ENCODE data around the gene KRTAP12-3.
"Not testable (repeated sequence)": the region's sequence is repeated elsewhere in the genome, so short reads cannot be mapped to it uniquely, and the experiment has no call there.

Gene KRTAP12-3

DNA sequence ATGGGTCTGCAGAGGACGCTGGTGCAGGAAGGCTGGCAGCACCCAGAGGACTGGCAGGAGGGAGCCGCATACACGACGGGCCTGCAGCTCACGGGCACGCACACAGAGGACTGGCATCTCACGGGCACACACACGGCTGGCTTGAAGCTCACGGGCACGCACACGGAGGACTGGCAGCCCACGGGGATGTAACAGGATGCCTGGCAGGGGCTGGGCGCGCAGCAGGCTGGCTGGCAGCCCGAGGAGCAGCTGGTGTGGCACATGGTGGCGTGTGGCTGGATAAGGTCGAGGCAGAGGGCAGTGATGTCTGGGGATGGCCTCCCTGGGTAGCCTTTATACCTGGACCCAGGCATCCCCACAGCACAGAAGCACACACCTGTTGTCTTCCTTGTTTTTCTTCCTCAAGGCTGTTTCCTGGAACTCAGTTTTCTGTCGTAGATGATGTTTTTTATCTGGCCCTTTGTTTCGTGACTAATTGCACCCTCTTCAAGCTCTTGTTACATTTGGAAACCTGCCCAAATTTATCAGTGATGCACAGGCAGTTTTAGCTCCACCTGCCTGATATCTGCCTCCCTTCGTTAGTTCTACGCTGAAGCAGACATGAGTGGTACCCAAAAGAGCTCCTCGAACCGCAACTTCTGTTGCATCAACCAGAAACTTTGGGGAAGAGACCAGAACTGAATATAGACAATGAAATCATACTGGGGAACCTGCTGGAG, 24.3 kb downstream of the KRTAP12-3 start, which contains the start of gene KRTAP12-1:
Gene KRTAP12-1 (minus strand): TSS at position 303 of the 719 bp plus-strand sequence. CDS start 40 bp downstream, at position 263.
- TF ChIP-seq, protein P1, sequence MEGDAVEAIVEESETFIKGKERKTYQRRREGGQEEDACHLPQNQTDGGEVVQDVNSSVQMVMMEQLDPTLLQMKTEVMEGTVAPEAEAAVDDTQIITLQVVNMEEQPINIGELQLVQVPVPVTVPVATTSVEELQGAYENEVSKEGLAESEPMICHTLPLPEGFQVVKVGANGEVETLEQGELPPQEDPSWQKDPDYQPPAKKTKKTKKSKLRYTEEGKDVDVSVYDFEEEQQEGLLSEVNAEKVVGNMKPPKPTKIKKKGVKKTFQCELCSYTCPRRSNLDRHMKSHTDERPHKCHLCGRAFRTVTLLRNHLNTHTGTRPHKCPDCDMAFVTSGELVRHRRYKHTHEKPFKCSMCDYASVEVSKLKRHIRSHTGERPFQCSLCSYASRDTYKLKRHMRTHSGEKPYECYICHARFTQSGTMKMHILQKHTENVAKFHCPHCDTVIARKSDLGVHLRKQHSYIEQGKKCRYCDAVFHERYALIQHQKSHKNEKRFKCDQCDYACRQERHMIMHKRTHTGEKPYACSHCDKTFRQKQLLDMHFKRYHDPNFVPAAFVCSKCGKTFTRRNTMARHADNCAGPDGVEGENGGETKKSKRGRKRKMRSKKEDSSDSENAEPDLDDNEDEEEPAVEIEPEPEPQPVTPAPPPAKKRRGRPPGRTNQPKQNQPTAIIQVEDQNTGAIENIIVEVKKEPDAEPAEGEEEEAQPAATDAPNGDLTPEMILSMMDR (IDR thresholded peaks at IDR 0.05; ENCODE audit: low read depth, low read length, missing control alignments) = no peak
- no peak within 1 kb of the TSS for H3K4me3 ChIP-seq (ENCODE audit: low read depth, low read length)
- no peak for DNase-seq (ENCODE audit: low read depth)

DNA sequence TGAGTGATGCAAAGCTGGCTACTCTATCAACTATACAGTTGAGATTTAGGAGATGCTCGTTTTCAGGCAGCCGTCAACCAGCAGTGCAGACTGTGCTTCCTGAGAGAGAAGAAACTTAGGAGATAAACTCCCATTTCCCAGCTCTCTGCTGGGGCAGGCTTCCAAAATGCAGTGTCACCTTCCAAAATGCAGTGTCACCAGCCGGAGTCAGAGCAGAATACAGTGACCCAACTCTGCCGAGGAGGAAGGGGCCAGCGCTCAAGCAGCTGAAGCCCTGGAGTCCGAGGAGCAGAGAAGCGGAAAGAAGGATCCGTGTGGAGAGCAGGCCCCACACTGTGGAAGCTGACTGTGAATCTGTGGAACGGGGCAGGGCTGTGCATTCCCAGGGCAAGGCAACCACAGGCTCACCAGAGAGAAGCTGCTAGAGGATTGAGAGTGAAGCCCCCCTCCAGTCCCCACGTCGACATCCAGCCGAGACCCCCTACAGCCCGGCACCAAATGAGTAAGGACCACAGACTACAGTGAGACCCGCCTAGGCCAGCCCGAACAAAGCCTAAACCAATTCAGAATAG, 24.9 kb downstream of the KRTAP12-3 start:
- TF ChIP-seq, protein P1 (IDR thresholded peaks at IDR 0.05; ENCODE audit: low read depth, low read length, missing control alignments) = no peak
- H3K4me3 ChIP-seq (ENCODE audit: low read depth, low read length) = no peak overlapping the region
- DNase-seq (ENCODE audit: low read depth) = no peak

DNA sequence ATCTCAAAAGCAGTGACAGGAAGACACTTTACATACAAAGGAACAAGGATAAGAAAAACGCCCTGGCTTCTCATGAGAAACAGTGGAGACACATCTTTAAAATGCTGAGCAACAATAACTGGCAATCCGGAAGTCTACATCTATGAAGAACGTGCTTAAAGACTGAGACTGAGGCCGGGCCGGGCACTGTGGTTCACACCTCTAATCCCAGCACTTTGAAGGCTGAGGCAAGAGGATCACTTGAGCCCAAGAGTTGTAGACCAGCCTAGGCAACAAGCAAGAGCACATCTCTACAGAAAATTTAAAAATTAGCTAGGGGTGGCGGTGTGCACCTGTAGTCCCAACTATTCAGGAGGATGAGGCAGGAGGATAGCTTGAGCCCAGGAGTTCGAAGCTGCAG, 26.3 kb downstream of the KRTAP12-3 start:
- TF ChIP-seq, protein P1 (IDR thresholded peaks at IDR 0.05; ENCODE audit: low read depth, low read length, missing control alignments) = no peak
- H3K4me3 ChIP-seq (ENCODE audit: low read depth, low read length) = no peak overlapping the region
- no peak for DNase-seq (ENCODE audit: low read depth)

DNA sequence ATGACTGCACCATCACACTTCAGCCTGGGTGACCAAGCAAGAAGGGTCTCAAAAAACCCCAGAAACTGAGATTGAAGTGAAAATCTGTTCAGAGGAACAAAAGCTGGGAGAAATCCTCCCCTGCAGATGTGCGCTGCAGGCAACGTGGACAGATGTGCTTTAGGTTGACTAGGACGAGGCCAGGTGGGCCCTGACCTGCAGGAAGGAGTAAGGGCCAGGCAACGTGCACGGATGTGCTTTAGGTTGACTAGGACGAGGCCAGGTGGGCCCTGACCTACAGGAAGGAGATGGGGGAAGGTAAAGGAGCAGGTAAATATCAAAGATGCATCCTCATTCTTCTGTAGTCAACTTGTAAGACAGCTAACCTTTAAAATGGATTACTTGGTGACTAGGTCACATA, 26.8 kb downstream of the KRTAP12-3 start:
- no peak for DNase-seq (ENCODE audit: low read depth)
- H3K4me3 ChIP-seq (ENCODE audit: low read depth, low read length) = no peak overlapping the region
- TF ChIP-seq, protein P1 (IDR thresholded peaks at IDR 0.05; ENCODE audit: low read depth, low read length, missing control alignments) = no peak

DNA sequence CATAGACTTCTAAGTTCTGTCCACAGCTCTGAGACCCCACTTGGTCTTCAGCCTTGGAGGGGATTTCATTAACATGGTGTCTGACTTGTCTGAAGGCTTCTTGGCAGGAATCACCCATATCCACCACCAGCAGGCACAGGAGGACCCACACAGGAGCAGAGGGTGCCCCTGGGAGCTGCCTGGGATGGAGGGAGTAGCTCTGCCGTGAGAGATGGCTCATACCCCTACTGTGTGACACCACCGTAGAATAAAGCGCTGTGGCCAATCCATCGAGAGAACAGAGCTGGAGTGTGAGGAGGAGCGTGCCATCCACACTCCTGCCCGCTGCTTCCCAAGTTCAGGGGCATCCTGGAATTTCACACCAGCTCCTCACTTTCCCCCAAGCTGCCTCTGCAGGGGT, 27.3 kb downstream of the KRTAP12-3 start:
- not testable (repeated sequence) for H3K4me3 ChIP-seq (ENCODE audit: low read depth, low read length); DNase-seq (ENCODE audit: low read depth)

DNA sequence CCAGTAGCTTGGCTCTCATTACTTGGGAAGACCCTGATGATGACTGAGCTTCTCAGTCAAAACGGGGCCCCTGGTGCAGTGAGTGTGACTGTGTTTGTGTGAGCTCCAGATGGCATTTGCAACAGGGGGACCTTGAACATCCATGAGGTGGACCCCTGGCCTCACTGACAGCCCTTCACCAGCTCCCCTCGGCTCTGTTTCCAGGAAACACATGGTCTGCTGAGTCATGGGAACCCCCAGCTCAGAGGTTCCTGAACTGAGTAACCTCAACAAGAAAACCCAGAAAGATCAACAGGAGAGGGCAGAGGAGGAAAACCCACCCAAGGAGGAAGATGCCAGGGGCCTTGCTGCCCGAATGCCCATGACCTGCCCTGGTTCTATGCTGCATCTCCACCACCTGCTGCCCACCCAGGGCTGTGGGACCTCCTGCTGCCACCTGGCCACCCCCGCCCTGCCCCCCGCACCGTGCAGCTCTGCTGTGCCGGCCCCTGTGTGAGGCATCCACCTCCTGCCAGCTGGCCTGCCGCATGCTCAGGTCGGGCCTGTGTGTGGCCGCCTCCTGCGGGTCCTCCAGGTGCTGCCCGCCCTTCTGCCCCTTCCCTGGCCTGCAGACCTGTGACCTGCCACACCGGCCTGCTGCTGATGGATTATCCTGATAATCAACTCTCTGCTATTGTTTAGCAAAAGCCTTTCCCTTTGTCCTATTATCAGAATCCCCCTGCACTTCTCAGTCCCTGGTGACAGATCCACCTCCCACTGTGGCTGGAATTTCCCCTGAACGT, 28.5 kb downstream of the KRTAP12-3 start:
- TF ChIP-seq, protein P1 (IDR thresholded peaks at IDR 0.05; ENCODE audit: low read depth, low read length, missing control alignments) = no peak
- DNase-seq (ENCODE audit: low read depth) = no peak
- no peak overlapping the region for H3K4me3 ChIP-seq (ENCODE audit: low read depth, low read length)

DNA sequence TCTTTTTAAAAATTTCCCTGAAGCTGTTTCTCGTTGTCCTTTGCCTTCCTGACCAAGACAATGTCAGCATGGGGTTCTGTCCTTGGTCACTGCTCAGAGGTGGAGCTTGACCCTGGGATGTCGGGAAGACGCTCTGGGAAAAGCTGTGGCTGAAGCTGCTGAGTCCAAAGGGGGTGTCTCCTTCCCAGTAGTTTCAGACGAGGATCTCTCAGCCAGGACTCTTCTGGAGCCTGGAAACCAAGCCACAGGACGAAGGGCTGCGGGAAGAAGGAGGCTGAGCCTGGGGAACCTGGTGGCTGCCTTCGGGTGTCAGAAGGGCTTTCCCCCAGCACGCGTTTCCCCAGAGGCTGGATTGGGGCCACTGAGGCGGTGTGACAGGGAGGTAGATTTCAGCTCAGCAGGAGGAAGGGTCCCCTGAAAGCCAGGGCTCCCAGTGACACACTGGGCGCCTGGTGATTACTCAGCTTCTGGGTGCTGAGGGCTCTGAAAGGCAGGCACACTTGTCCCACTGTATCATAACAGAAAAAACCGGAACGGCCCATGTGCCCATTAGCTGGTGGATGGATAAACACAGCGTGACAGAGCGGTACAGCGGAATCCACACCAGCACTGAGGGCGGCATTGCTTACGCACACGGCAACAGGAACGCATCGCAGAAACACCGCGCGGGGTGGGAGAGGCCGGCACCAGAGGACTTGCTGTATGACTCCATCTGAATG, 29.3 kb downstream of the KRTAP12-3 start:
- DNase-seq (ENCODE audit: low read depth) = no peak
- H3K4me3 ChIP-seq (ENCODE audit: low read depth, low read length) = no peak overlapping the region
- TF ChIP-seq, protein P1 (IDR thresholded peaks at IDR 0.05; ENCODE audit: low read depth, low read length, missing control alignments) = no peak
